ENCODE results near the gene P2RX2. TPM values are rescaled to one million over a fixed set of nuclear protein-coding genes. Genes with fewer than 3 reads are reported as not detected.
A peak's percentile ranks its signal among the peaks of the same experiment; 100 is the strongest.

Gene P2RX2
- total and polyA plus RNA-seq, 8 donors: 0.19 to 0.78 TPM; not detected in 6

DNA sequence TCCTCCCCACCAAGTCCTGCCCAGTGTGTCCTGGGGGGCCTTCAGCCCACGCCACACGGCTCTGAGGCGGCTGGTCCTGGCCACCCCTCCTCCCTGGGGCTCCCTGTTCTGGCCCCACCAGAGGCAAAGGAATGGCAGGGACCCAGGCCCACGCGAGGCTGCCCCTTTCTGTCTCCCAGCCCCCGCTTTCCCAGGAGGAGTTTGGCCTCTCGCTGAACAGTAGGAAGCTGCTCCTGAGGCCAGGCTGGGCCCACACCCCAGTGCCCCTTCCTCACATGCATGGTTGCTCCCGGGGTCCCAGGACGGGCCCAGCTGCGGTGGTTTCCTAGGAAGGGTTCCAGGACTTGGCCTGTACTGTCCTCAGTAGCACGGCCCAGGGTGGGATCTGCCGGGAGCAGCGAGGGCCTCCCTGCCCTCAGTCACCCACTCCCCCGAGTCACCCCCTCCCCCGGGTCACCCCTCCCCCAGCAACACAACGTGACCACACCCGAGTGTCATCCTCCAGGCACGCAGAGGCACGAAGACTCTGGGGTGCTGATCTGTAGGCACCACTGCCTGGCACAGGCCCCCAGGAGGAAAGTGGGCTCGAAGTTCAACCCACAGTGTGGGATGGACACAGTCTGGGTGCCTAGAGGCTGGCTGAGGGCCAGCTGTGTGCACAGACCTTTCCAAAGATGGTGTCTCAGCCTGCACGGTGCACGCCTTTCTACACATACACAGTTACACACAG is 41.2 kb upstream of the P2RX2 start:
- intact Hi-C loops (cut with DNase I; ENCODE audit: low total_unique reads): no loop called here
- TF ChIP-seq POLR2AphosphoS5 (IDR thresholded peaks at IDR 0.05) (no peak), EP300 (IDR thresholded peaks at IDR 0.05) (no peak), POLR2A (IDR thresholded peaks at IDR 0.05) (no peak)
- TF ChIP-seq, protein P1, sequence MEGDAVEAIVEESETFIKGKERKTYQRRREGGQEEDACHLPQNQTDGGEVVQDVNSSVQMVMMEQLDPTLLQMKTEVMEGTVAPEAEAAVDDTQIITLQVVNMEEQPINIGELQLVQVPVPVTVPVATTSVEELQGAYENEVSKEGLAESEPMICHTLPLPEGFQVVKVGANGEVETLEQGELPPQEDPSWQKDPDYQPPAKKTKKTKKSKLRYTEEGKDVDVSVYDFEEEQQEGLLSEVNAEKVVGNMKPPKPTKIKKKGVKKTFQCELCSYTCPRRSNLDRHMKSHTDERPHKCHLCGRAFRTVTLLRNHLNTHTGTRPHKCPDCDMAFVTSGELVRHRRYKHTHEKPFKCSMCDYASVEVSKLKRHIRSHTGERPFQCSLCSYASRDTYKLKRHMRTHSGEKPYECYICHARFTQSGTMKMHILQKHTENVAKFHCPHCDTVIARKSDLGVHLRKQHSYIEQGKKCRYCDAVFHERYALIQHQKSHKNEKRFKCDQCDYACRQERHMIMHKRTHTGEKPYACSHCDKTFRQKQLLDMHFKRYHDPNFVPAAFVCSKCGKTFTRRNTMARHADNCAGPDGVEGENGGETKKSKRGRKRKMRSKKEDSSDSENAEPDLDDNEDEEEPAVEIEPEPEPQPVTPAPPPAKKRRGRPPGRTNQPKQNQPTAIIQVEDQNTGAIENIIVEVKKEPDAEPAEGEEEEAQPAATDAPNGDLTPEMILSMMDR (IDR thresholded peaks at IDR 0.05): no peak
- H3K4me3 ChIP-seq: no peak overlapping the region
- DNase-seq: no peak
- H3K9me3 ChIP-seq: no peaks in the 10 kb centered on the region
- H3K4me1 ChIP-seq: no peaks in the 10 kb centered on the region
- no peak overlapping the region for H3K27ac ChIP-seq
- H3K27me3 ChIP-seq: no peaks in the 10 kb centered on the region
- 85 to 88% (median 88%) methylated on average over 14 to 22 of the region's 22 CpGs for WGBS, 5 donors
- H3K36me3 ChIP-seq: peaks cover 34 to 100% (median 92%) of the 10 kb centered on the region in 4 donors

DNA sequence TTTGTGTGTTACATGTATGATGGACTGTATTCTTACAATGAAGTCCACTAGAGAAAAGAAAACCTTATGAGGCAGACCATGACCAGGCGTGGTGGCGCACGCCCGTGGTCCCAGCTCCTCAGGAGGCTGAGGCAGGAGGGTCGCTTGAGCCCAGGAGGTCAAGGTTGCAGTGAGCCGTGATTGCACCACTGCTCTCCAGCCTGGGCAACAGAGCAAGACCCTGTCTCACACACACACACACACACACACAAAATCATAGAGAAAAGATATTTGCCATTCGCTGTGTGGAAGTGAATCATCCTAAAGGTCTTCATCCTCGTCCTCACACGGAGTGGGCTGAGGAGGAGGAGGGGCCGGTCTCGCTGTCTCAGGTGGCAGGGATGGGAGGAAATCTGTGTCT is 40.5 kb upstream of the P2RX2 start:
- peaks cover 34 to 100% (median 93%) of the 10 kb centered on the region in 4 donors for H3K36me3 ChIP-seq
- WGBS, 5 donors: 79 to 95% (median 90%) methylated on average over 7 to 11 of the region's 11 CpGs

DNA sequence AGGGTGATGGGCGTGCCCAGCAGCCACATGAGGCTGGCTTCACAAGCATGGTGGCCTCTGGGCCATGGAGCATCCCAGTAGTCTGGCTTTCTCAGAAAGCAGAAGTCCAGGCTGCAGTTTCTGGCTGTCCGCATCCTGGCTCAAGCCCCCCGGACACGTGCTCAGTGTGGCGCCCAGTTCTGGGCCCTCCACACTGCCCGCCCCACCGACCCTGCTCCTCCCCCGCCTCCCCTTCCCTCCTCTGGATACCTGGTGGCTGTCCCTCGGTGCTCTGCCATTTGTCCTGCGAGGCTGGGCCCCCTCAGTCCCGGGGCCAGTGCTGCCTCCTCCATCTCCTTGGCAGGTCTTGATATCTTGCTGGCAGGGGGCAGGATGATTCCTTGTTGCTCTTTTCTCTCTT is 39.8 kb upstream of the P2RX2 start:
- H3K4me1 ChIP-seq: no peaks in the 10 kb centered on the region
- H3K27me3 ChIP-seq: no peaks in the 10 kb centered on the region
- no peak overlapping the region for H3K27ac ChIP-seq
- WGBS, 5 donors: 74 to 90% (median 81%) methylated on average over 9 to 11 of the region's 11 CpGs
- intact Hi-C loops (cut with DNase I; ENCODE audit: low total_unique reads): no loop called here
- H3K36me3 ChIP-seq: peaks cover 34 to 96% (median 88%) of the 10 kb centered on the region in 4 donors
- TF ChIP-seq, protein P1 (IDR thresholded peaks at IDR 0.05): no peak
- TF ChIP-seq EP300 (IDR thresholded peaks at IDR 0.05): no peak
- no peak for TF ChIP-seq POLR2AphosphoS5 (IDR thresholded peaks at IDR 0.05)
- no peak for TF ChIP-seq POLR2A (IDR thresholded peaks at IDR 0.05)
- no peak for DNase-seq
- no peaks in the 10 kb centered on the region for H3K9me3 ChIP-seq
- H3K4me3 ChIP-seq: no peak overlapping the region

More for the DNA sequence above, 40.5 kb upstream of the P2RX2 start:
- no peaks in the 10 kb centered on the region for H3K4me1 ChIP-seq
- no peaks in the 10 kb centered on the region for H3K9me3 ChIP-seq
- TF ChIP-seq POLR2A (IDR thresholded peaks at IDR 0.05): no peak
- TF ChIP-seq EP300 (IDR thresholded peaks at IDR 0.05): no peak
- DNase-seq: no peak
- no peaks in the 10 kb centered on the region for H3K27me3 ChIP-seq
- H3K27ac ChIP-seq: no peak overlapping the region
- H3K4me3 ChIP-seq: no peak overlapping the region
- intact Hi-C loops (cut with DNase I; ENCODE audit: low total_unique reads): no loop called here

GRCh38 chr12:132579744-132580143 is 38.8 kb upstream of the P2RX2 start:
- H3K27ac ChIP-seq: no peak overlapping the region
- H3K36me3 ChIP-seq: peaks cover 30 to 87% (median 85%) of the 10 kb centered on the region in 4 donors
- intact Hi-C loops (cut with DNase I; ENCODE audit: low total_unique reads): no loop called here
- TF ChIP-seq, protein P1 (IDR thresholded peaks at IDR 0.05): no peak
- no peak for TF ChIP-seq POLR2AphosphoS5 (IDR thresholded peaks at IDR 0.05)
- TF ChIP-seq EP300 (IDR thresholded peaks at IDR 0.05): no peak
- no peak for TF ChIP-seq POLR2A (IDR thresholded peaks at IDR 0.05)
- peak in 1 of 2 donors; percentile 69 for DNase-seq
- H3K27me3 ChIP-seq: no peaks in the 10 kb centered on the region
- no peaks in the 10 kb centered on the region for H3K4me1 ChIP-seq
- WGBS, 5 donors: 70 to 88% (median 86%) methylated on average over 12 of the region's 12 CpGs
- no peaks in the 10 kb centered on the region for H3K9me3 ChIP-seq
- no peak overlapping the region for H3K4me3 ChIP-seq
